ENCODE measurements around the gene MPZL1. TPM values are rescaled to one million over a fixed set of nuclear protein-coding genes. Genes with fewer than 3 reads are reported as not detected.
A peak's percentile ranks its signal among the peaks of the same experiment; 100 is the strongest.

Gene MPZL1
- total RNA-seq, 1 donor from 2014 or later, result 69.7 TPM

DNA sequence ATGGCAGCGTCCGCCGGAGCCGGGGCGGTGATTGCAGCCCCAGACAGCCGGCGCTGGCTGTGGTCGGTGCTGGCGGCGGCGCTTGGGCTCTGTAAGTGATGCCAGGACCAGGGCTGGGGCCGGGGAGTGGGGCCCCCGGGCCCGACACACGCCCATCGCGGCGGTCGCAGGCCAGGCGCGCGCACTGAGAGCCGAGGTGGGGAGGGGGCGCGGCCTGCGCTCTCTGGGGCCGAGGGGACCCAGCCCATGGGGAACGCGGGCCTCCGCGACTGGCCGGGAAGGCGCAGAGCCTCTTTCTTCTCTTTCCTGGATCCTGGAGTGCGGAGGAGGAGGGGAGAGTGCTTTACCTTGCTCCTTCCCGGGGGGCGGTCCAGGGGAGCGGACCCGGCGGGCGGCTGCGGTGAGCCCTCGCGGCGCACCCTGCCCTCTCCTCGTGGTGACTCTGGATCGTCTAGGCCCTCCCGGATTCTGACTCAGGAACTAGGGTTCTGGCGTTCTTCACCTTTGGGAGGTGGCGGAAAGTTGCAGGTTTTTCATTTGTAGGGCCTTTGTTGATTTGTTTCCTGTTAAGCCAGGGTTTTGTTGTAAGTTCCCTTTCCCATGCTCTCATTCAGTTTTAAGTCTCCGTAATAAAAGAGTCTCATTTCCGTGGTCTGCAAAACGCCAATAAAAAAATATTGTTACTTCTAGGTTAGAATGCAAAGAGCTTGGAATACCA, 529 bp downstream of the MPZL1 start:
- peaks cover 38% of the 10 kb centered on the region for H3K4me1 ChIP-seq
- intact Hi-C loops (cut with DNase I), result loop anchor here (2.0 kb wide), 1 partner anchor 74 kb away; no protein-coding TSS in a partner anchor

DNA sequence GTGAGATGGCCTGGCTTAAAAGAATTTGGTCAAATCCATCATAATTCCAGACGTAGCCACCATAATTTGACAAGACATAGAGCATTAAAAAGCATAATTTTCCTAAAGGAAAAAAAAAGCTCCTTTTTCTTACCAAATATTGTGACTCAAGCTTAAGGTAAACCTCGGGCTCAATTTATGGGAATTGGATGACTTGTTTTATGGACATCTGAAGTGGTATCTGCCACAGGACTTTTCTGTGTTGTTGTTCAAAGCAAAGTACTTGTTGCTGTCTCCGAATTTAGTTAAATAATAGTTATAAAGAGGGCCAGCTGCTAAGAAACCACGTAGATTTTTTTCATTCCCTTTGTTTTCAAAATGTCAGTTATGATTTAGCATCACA, 1.1 kb downstream of the MPZL1 start:
- intact Hi-C loops (cut with DNase I), result loop anchor here (2.0 kb wide), 1 partner anchor 74 kb away; no protein-coding TSS in a partner anchor
- H3K4me1 ChIP-seq, result peaks cover 38% of the 10 kb centered on the region

More for the DNA sequence above, 529 bp downstream of the MPZL1 start:
- Histone ChIP-seq H3K4me3 (peak overlapping the region; percentile 81 to 92), H3K27me3 (no peaks in the 10 kb centered on the region), H3K36me3 (no peaks in the 10 kb centered on the region), H3K9me3 (no peaks in the 10 kb centered on the region), H3K27ac (peak overlapping the region; percentile 91)
- TF ChIP-seq POLR2AphosphoS5 (IDR thresholded peaks at IDR 0.05; ENCODE audit: insufficient read depth in 1 of 2, low read depth in 1 of 2), result no peak
- DNase-seq (ENCODE audit: extremely low spot score in 2 of 2), result no peak

DNA sequence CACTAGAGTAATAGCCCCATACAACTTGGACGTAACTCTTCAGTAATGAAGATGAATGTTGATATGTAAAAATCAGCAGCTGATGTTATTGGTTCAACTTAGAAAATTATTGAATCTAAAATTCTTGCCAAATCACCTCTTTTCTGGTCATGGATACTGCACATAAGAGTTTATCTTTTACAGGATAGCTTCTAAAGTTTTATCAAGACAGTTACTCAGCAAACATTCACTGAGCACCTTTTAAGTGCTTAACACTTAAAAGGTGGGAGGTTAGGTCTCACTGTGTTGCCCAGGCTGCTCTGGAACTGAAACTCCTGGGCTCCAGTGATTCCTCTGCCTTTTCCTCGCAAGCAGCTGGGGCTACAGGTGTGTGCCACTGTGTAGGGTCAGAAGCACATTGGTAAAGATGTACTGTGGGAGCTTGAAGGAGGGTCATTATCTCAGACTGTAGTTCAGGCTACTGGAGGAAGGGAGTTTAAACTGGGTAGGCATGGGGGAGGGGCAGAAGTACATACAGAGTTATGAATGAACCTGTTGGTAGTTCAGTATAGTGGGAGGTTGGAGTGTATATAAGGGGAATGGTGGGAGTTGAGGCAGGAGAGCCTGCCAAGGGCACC, 2.0 kb downstream of the MPZL1 start:
- intact Hi-C loops (cut with DNase I), result loop anchor here (2.0 kb wide), 1 partner anchor 73 kb away; no protein-coding TSS in a partner anchor
- Histone ChIP-seq H3K4me1 (peaks cover 38% of the 10 kb centered on the region), H3K27ac (no peak overlapping the region)

More for the DNA sequence above, 1.1 kb downstream of the MPZL1 start:
- no peaks in the 10 kb centered on the region for H3K27me3 ChIP-seq
- no peaks in the 10 kb centered on the region for H3K9me3 ChIP-seq
- peak overlapping the region; percentile 81 to 92 for H3K4me3 ChIP-seq
- no peaks in the 10 kb centered on the region for H3K36me3 ChIP-seq
- no peak for DNase-seq (ENCODE audit: extremely low spot score in 2 of 2)
- TF ChIP-seq, protein P1, sequence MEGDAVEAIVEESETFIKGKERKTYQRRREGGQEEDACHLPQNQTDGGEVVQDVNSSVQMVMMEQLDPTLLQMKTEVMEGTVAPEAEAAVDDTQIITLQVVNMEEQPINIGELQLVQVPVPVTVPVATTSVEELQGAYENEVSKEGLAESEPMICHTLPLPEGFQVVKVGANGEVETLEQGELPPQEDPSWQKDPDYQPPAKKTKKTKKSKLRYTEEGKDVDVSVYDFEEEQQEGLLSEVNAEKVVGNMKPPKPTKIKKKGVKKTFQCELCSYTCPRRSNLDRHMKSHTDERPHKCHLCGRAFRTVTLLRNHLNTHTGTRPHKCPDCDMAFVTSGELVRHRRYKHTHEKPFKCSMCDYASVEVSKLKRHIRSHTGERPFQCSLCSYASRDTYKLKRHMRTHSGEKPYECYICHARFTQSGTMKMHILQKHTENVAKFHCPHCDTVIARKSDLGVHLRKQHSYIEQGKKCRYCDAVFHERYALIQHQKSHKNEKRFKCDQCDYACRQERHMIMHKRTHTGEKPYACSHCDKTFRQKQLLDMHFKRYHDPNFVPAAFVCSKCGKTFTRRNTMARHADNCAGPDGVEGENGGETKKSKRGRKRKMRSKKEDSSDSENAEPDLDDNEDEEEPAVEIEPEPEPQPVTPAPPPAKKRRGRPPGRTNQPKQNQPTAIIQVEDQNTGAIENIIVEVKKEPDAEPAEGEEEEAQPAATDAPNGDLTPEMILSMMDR (IDR thresholded peaks at IDR 0.05), result no peak
- no peak for TF ChIP-seq POLR2AphosphoS5 (IDR thresholded peaks at IDR 0.05; ENCODE audit: insufficient read depth in 1 of 2, low read depth in 1 of 2)
- no peak for TF ChIP-seq POLR2A (IDR thresholded peaks at IDR 0.05)
- H3K27ac ChIP-seq, result peak overlapping the region; percentile 91

DNA sequence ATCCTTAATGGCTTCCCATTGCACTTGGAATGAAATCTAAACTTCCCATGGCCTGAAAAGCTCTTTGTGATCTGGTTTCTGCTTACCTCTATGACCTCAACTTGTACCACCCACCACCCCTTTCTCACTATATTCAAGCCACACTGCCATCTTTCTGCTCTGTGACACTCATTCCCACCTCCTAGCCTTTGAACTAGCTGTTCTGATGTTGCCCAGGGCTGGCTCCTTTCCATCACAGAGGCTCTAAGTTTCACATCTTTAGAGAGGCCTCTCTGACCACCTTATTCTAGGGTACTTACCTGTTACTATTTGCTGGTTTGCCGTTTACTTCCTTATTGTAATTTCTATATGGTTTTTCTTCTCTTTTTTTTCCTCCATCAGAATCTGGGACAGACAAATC, 4.2 kb downstream of the MPZL1 start:
- no peak for DNase-seq (ENCODE audit: extremely low spot score in 2 of 2)
- no peaks in the 10 kb centered on the region for H3K27me3 ChIP-seq
- no peak overlapping the region for H3K27ac ChIP-seq
- H3K4me3 ChIP-seq, result no peak overlapping the region
- H3K9me3 ChIP-seq, result no peaks in the 10 kb centered on the region
- no peaks in the 10 kb centered on the region for H3K36me3 ChIP-seq
- H3K4me1 ChIP-seq, result peaks cover 31% of the 10 kb centered on the region
- intact Hi-C loops (cut with DNase I), result no loop called here
- TF ChIP-seq, protein P1 (IDR thresholded peaks at IDR 0.05), result no peak
- TF ChIP-seq POLR2A (IDR thresholded peaks at IDR 0.05) (no peak), POLR2AphosphoS5 (IDR thresholded peaks at IDR 0.05; ENCODE audit: insufficient read depth in 1 of 2, low read depth in 1 of 2) (no peak)

More for the DNA sequence above, 2.0 kb downstream of the MPZL1 start:
- TF ChIP-seq POLR2AphosphoS5 (IDR thresholded peaks at IDR 0.05; ENCODE audit: insufficient read depth in 1 of 2, low read depth in 1 of 2) (no peak), POLR2A (IDR thresholded peaks at IDR 0.05) (no peak)
- TF ChIP-seq, protein P1 (IDR thresholded peaks at IDR 0.05), result no peak
- Histone ChIP-seq H3K27me3 (no peaks in the 10 kb centered on the region), H3K9me3 (no peaks in the 10 kb centered on the region), H3K36me3 (no peaks in the 10 kb centered on the region), H3K4me3 (peak overlapping the region; percentile 81 to 92)
- DNase-seq (ENCODE audit: extremely low spot score in 2 of 2), result no peak

DNA sequence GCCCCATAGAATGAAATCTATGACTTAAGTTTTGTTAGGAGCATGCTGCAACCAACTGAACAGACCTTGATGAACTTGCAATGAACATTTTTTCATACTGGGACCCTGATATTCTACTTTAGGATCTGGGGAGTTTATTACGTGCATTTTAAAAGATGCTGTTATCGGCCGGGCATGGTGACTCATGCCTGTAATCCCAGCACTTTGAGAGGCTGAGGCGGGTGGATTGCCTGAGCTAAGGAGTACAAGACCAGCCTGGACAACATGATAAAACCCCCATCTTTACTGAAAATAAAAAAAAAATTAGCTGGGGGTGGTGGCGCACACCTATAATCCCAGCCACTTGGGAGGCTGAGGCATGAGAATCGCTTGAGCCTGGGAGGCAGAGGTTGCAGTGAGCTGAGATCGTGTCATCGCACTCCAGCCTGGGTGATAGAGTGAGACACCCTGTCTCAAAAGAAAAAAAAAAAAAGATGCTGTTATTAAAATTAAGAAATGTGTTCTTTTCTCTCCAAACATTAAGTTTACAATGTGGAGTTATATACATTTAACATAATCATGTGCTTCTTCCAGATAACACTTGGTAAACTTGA, 7.1 kb downstream of the MPZL1 start:
- intact Hi-C loops (cut with DNase I), result no loop called here
- no peak for DNase-seq (ENCODE audit: extremely low spot score in 2 of 2)
- H3K27ac ChIP-seq, result no peak overlapping the region
- no peaks in the 10 kb centered on the region for H3K36me3 ChIP-seq
- no peak overlapping the region for H3K4me3 ChIP-seq
- no peak for TF ChIP-seq POLR2A (IDR thresholded peaks at IDR 0.05)
- TF ChIP-seq, protein P1 (IDR thresholded peaks at IDR 0.05), result no peak
- no peak for TF ChIP-seq POLR2AphosphoS5 (IDR thresholded peaks at IDR 0.05; ENCODE audit: insufficient read depth in 1 of 2, low read depth in 1 of 2)
- H3K9me3 ChIP-seq, result no peaks in the 10 kb centered on the region
- no peaks in the 10 kb centered on the region for H3K27me3 ChIP-seq
- peaks cover 16% of the 10 kb centered on the region for H3K4me1 ChIP-seq

All from vagina (tissue), 2 donors.